ENCODE results near the gene RNF166.

The RNF166 gene

GRCh38 chr16:88659160-88659559 lies 47.0 kb downstream of the RNF166 start:
- in situ Hi-C loops (cut with HindIII; ENCODE audit: low pct_unique_long_range_greater_than_20kb, low sequenced_read_pairs) = no loop called here
- no peak for DNase-seq (ENCODE audit: low read depth in 1 of 2, low spot score in 1 of 2)
- no peak for TF ChIP-seq JUND (IDR thresholded peaks at IDR 0.05; ENCODE audit: low read depth)

GRCh38 chr16:88658714-88659113 lies 47.5 kb downstream of the RNF166 start:
- in situ Hi-C loops (cut with HindIII; ENCODE audit: low pct_unique_long_range_greater_than_20kb, low sequenced_read_pairs) = no loop called here
- DNase-seq (ENCODE audit: low read depth in 1 of 2, low spot score in 1 of 2) = no peak
- no peak for TF ChIP-seq JUND (IDR thresholded peaks at IDR 0.05; ENCODE audit: low read depth)

- no peak for TF ChIP-seq JUND (IDR thresholded peaks at IDR 0.05; ENCODE audit: low read depth)
- in situ Hi-C loops (cut with HindIII; ENCODE audit: low pct_unique_long_range_greater_than_20kb, low sequenced_read_pairs) = no loop called here
- no peak for DNase-seq (ENCODE audit: low read depth in 1 of 2, low spot score in 1 of 2)
These were observed 48.8 kb downstream of the RNF166 start for GRCh38 chr16:88657371-88657770.

GRCh38 chr16:88656291-88656980 lies 49.8 kb downstream of the RNF166 start:
- DNase-seq (ENCODE audit: low read depth in 1 of 2, low spot score in 1 of 2) = no peak
- TF ChIP-seq JUND (IDR thresholded peaks at IDR 0.05; ENCODE audit: low read depth) = no peak

GRCh38 chr16:88655733-88656281 lies 50.4 kb downstream of the RNF166 start:
- in situ Hi-C loops (cut with HindIII; ENCODE audit: low pct_unique_long_range_greater_than_20kb, low sequenced_read_pairs) = no loop called here
- TF ChIP-seq JUND (IDR thresholded peaks at IDR 0.05; ENCODE audit: low read depth) = no peak
- DNase-seq (ENCODE audit: low read depth in 1 of 2, low spot score in 1 of 2) = no peak

More at GRCh38 chr16:88656291-88656980, 49.8 kb downstream of the RNF166 start:
- in situ Hi-C loops (cut with HindIII; ENCODE audit: low pct_unique_long_range_greater_than_20kb, low sequenced_read_pairs) = no loop called here

GRCh38 chr16:88655053-88655732 lies 51.0 kb downstream of the RNF166 start:
- DNase-seq (ENCODE audit: low read depth in 1 of 2, low spot score in 1 of 2) = no peak
- no peak for TF ChIP-seq JUND (IDR thresholded peaks at IDR 0.05; ENCODE audit: low read depth)
- in situ Hi-C loops (cut with HindIII; ENCODE audit: low pct_unique_long_range_greater_than_20kb, low sequenced_read_pairs) = no loop called here

GRCh38 chr16:88654363-88655052 lies 51.7 kb downstream of the RNF166 start:
- DNase-seq (ENCODE audit: low read depth in 1 of 2, low spot score in 1 of 2) = no peak
- in situ Hi-C loops (cut with HindIII; ENCODE audit: low pct_unique_long_range_greater_than_20kb, low sequenced_read_pairs) = no loop called here
- TF ChIP-seq JUND (IDR thresholded peaks at IDR 0.05; ENCODE audit: low read depth) = no peak

- in situ Hi-C loops (cut with HindIII; ENCODE audit: low pct_unique_long_range_greater_than_20kb, low sequenced_read_pairs) = no loop called here
- no peak for DNase-seq (ENCODE audit: low read depth in 1 of 2, low spot score in 1 of 2)
- no peak for TF ChIP-seq JUND (IDR thresholded peaks at IDR 0.05; ENCODE audit: low read depth)
These were observed 52.4 kb downstream of the RNF166 start for GRCh38 chr16:88653596-88654362.

- no peak for TF ChIP-seq JUND (IDR thresholded peaks at IDR 0.05; ENCODE audit: low read depth)
- no peak for DNase-seq (ENCODE audit: low read depth in 1 of 2, low spot score in 1 of 2)
- in situ Hi-C loops (cut with HindIII; ENCODE audit: low pct_unique_long_range_greater_than_20kb, low sequenced_read_pairs) = no loop called here
These were observed 53.1 kb downstream of the RNF166 start for GRCh38 chr16:88653101-88653500.

GRCh38 chr16:88652762-88653063 lies 53.5 kb downstream of the RNF166 start:
- DNase-seq (ENCODE audit: low read depth in 1 of 2, low spot score in 1 of 2) = no peak
- in situ Hi-C loops (cut with HindIII; ENCODE audit: low pct_unique_long_range_greater_than_20kb, low sequenced_read_pairs) = no loop called here
- no peak for TF ChIP-seq JUND (IDR thresholded peaks at IDR 0.05; ENCODE audit: low read depth)

GRCh38 chr16:88651989-88652761 lies 54.0 kb downstream of the RNF166 start:
- in situ Hi-C loops (cut with HindIII; ENCODE audit: low pct_unique_long_range_greater_than_20kb, low sequenced_read_pairs) = no loop called here
- DNase-seq (ENCODE audit: low read depth in 1 of 2, low spot score in 1 of 2) = no peak
- TF ChIP-seq JUND (IDR thresholded peaks at IDR 0.05; ENCODE audit: low read depth) = no peak

Data from T47D (cell line).